Upper lobe of right lung (tissue), 1 donor: Measurements from ENCODE around the gene PER2. TPM values are rescaled to one million over a fixed set of nuclear protein-coding genes. Genes with fewer than 3 reads are reported as not detected.
A peak's percentile ranks its signal among the peaks of the same experiment; 100 is the strongest.

Source experiments
- ATAC-seq: fragments of 200-7000 bp; cut with Tn5 transposase; one replicate; pipeline ENCODE4 v1.9.1; 2020; ENCODE audit warnings: mild to moderate bottlenecking, moderate library complexity
- DNase-seq: peaks from one replicate; pipeline ENCODE4 v3.0.0-alpha.2; 2020
- H3K27ac ChIP-seq: fragments of 200-600 bp; one replicate; pipeline ENCODE4 v1.8.0; 2022
- H3K27me3 ChIP-seq: fragments of 200-600 bp; one replicate; pipeline ENCODE4 v1.8.0; 2022; ENCODE audit warnings: mild to moderate bottlenecking
- H3K36me3 ChIP-seq: fragments of 200-600 bp; one replicate; pipeline ENCODE4 v1.8.0; 2022
- H3K4me1 ChIP-seq: fragments of 200-600 bp; one replicate; pipeline ENCODE4 v1.8.0; 2022
- H3K4me3 ChIP-seq: fragments of 200-600 bp; one replicate; pipeline ENCODE4 v1.8.0; 2022; ENCODE audit warnings: mild to moderate bottlenecking
- H3K9me3 ChIP-seq: fragments of 200-600 bp; one replicate; pipeline ENCODE4 v1.8.0; 2022
- CTCF ChIP-seq: fragments of 200-600 bp; IDR thresholded peaks from one replicate; pipeline ENCODE4 v1.8.0; 2022; ENCODE audit warnings: antibody characterized with exemption
- intact Hi-C: fragments of 100-400 bp; cut with DNase I; formaldehyde crosslinking; loops from one replicate; pipeline ENCODE4 v1.11.0; 2022
- total RNA-seq: library from RNA; stranded (reverse); fragmentation: NEBNext Ultra II Directional; extraction: Animal tissue kit (Norgen Biotek cat#: 25700); gene quantifications from one replicate; pipeline ENCODE4 v1.2.1, GENCODE V29; 2021
- donor health status: DM: no; HTN: yes; CAD: no; lungs with severe emphysema.

The PER2 gene
- total RNA-seq, 1 donor from 2014 or later, result 22.7 TPM

GRCh38 chr2:238238766-238239542 is 49.5 kb downstream of the PER2 start:
- H3K4me3 ChIP-seq, result peak overlapping the region; percentile 61

GRCh38 chr2:238238311-238238765 is 50.1 kb downstream of the PER2 start:
- DNase-seq (no peak), ATAC-seq (no peak)
- H3K9me3 ChIP-seq, result no peaks in the 10 kb centered on the region
- intact Hi-C loops, result no loop called here
- peaks cover 8% of the 10 kb centered on the region for H3K4me1 ChIP-seq
- no peak for TF ChIP-seq CTCF
- H3K27ac ChIP-seq, result no peak overlapping the region
- H3K36me3 ChIP-seq, result no peaks in the 10 kb centered on the region
- no peak overlapping the region for H3K4me3 ChIP-seq
- H3K27me3 ChIP-seq, result peaks cover 8% of the 10 kb centered on the region

More at GRCh38 chr2:238238766-238239542, 49.5 kb downstream of the PER2 start:
- intact Hi-C loops, result no loop called here
- no peaks in the 10 kb centered on the region for H3K9me3 ChIP-seq
- no peak overlapping the region for H3K27ac ChIP-seq
- ATAC-seq (peak; percentile 3), DNase-seq (peak; percentile 70)
- no peak for TF ChIP-seq CTCF
- H3K4me1 ChIP-seq, result peaks cover 8% of the 10 kb centered on the region
- no peaks in the 10 kb centered on the region for H3K36me3 ChIP-seq
- peaks cover 8% of the 10 kb centered on the region for H3K27me3 ChIP-seq

GRCh38 chr2:238237431-238238135 is 50.8 kb downstream of the PER2 start:
- H3K36me3 ChIP-seq, result no peaks in the 10 kb centered on the region
- no peak for TF ChIP-seq CTCF
- H3K4me3 ChIP-seq, result no peak overlapping the region
- peaks cover 8% of the 10 kb centered on the region for H3K27me3 ChIP-seq
- H3K4me1 ChIP-seq, result peaks cover 8% of the 10 kb centered on the region
- no peak for ATAC-seq
- H3K9me3 ChIP-seq, result no peaks in the 10 kb centered on the region
- DNase-seq, result peak; percentile 27
- H3K27ac ChIP-seq, result no peak overlapping the region
- intact Hi-C loops, result no loop called here

GRCh38 chr2:238236571-238236970 is 51.8 kb downstream of the PER2 start:
- Histone ChIP-seq H3K4me3 (no peak overlapping the region), H3K27me3 (peaks cover 8% of the 10 kb centered on the region), H3K36me3 (no peaks in the 10 kb centered on the region), H3K27ac (no peak overlapping the region), H3K9me3 (no peaks in the 10 kb centered on the region), H3K4me1 (peaks cover 10% of the 10 kb centered on the region)
- intact Hi-C loops, result no loop called here
- TF ChIP-seq CTCF, result no peak
- DNase-seq (no peak), ATAC-seq (no peak)

GRCh38 chr2:238235856-238236255 is 52.6 kb downstream of the PER2 start:
- intact Hi-C loops, result no loop called here
- ATAC-seq, result no peak
- TF ChIP-seq CTCF, result no peak

More at GRCh38 chr2:238235856-238236255, 52.6 kb downstream of the PER2 start:
- H3K4me3 ChIP-seq, result no peak overlapping the region
- no peak for DNase-seq
- peaks cover 12% of the 10 kb centered on the region for H3K4me1 ChIP-seq
- no peaks in the 10 kb centered on the region for H3K36me3 ChIP-seq
- peaks cover 8% of the 10 kb centered on the region for H3K27me3 ChIP-seq
- no peaks in the 10 kb centered on the region for H3K9me3 ChIP-seq
- no peak overlapping the region for H3K27ac ChIP-seq
